ENCODE measurements around the gene RNF13. TPM values are rescaled to one million over a fixed set of nuclear protein-coding genes. Genes with fewer than 3 reads are reported as not detected.
A peak's percentile ranks its signal among the peaks of the same experiment; 100 is the strongest.

RNF13 gene
- total RNA-seq, 1 donor from 2014 or later, result 138 TPM

DNA sequence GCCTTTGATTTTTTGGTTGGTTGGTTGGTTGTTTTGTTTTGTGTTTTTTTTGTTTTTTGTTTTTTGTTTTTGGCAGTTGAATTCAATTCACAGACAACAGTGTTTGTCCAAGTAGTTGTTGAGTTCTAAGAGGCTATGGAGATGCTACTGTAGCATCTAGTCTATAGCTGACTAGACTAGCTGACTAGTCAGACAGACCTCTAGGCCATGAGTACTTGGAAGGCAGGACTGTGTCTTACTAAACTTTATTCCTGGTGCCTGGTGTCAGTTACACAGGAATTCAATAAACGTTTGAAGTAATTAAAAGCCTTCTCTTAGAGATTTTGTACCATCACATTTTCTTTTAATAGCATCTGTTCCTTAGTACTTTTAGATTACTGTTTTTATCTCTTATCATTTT lies 35.7 kb downstream of the RNF13 start:
- intact Hi-C loops (cut with DNase I), result no loop called here
- DNase-seq (no peak), ATAC-seq (no peak)
- no peak overlapping the region for H3K4me3 ChIP-seq
- no peak for TF ChIP-seq CTCF (IDR thresholded peaks at IDR 0.05)
- peaks cover 16% of the 10 kb centered on the region for H3K4me1 ChIP-seq
- H3K36me3 ChIP-seq, result peaks cover 37% of the 10 kb centered on the region
- H3K9me3 ChIP-seq, result no peaks in the 10 kb centered on the region
- no peaks in the 10 kb centered on the region for H3K27me3 ChIP-seq (ENCODE audit: low read depth)
- H3K27ac ChIP-seq, result no peak overlapping the region

DNA sequence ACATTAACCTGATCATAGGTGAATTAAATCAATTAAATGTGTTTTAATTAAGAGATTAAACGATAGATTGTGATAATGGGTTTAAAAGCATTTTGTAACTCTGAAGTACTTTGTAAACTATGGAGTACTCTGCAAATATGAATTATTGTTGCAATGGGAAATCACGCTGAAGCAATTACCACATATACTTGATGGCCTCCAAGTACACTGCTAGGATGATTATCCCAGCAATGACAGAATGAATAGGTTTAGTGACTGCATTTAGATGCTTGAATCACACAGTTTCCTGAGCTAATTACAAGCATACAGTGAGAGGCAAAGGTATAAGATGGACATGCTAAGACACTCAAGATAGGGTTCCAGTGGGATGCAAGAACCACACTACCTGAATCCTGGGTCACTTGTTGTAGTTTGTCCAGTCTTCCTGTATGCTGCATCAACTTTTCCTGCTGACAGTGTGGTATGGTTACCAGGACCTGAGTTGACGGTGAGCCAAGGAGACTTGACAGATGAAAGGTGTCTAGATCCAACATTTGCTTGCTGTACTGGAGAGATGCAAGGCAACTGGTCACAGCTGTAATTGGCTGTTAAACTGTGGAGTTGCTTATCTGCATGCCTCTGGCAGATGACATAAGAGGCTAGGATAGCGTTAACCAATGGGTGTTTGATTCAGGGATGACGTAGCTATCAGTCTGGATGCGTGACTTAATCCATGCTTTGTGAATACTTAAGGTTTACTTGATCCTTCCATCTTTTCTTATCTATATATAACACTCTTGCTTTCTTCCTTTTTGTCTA lies 38.0 kb downstream of the RNF13 start:
- Histone ChIP-seq H3K4me1 (peaks cover 16% of the 10 kb centered on the region), H3K4me3 (no peak overlapping the region), H3K36me3 (peaks cover 55% of the 10 kb centered on the region), H3K9me3 (no peaks in the 10 kb centered on the region), H3K27me3 (ENCODE audit: low read depth) (no peaks in the 10 kb centered on the region), H3K27ac (no peak overlapping the region)
- peak in 1 of 2 donors; percentile 73 for ATAC-seq
- intact Hi-C loops (cut with DNase I), result no loop called here
- TF ChIP-seq CTCF (IDR thresholded peaks at IDR 0.05), result no peak
- no peak for DNase-seq

- intact Hi-C loops (cut with DNase I), result no loop called here
- no peak overlapping the region for H3K4me3 ChIP-seq
- no peak overlapping the region for H3K27ac ChIP-seq
- no peak for ATAC-seq
- peaks cover 29% of the 10 kb centered on the region for H3K36me3 ChIP-seq
- no peak for TF ChIP-seq CTCF (IDR thresholded peaks at IDR 0.05)
- no peaks in the 10 kb centered on the region for H3K9me3 ChIP-seq
- H3K4me1 ChIP-seq, result no peaks in the 10 kb centered on the region
- H3K27me3 ChIP-seq (ENCODE audit: low read depth), result no peaks in the 10 kb centered on the region
- no peak for DNase-seq
Observed at GRCh38 chr3:149858911-149859310, 45.9 kb downstream of the RNF13 start.

GRCh38 chr3:149860881-149861280 lies 47.9 kb downstream of the RNF13 start:
- no peak for DNase-seq
- Histone ChIP-seq H3K4me3 (no peak overlapping the region), H3K27ac (no peak overlapping the region), H3K9me3 (no peaks in the 10 kb centered on the region), H3K4me1 (no peaks in the 10 kb centered on the region), H3K36me3 (peaks cover 15% of the 10 kb centered on the region), H3K27me3 (ENCODE audit: low read depth) (no peaks in the 10 kb centered on the region)
- no peak for TF ChIP-seq CTCF (IDR thresholded peaks at IDR 0.05)
- intact Hi-C loops (cut with DNase I), result no loop called here
- ATAC-seq, result no peak

DNA sequence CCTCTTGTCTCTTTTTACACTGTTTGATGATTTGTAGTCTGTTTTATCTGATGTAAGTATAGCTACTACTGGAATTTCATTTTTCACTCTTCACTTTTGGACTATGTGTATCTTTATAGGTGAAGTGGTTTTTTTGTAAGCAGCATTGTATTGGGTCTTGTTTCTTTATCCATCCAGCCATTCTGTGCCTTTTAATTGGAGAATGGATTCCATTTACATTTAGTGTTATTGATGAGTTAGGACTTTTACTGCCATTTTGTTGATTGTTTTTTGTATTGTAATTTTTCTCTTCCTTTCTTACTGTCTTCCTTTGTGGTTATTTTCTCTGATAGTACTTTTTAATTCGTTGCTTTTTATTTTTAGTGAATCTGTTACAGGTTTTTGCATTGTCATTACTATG lies 54.5 kb downstream of the RNF13 start:
- H3K9me3 ChIP-seq, result no peaks in the 10 kb centered on the region
- no peak for TF ChIP-seq CTCF (IDR thresholded peaks at IDR 0.05)
- no peak for DNase-seq
- no peaks in the 10 kb centered on the region for H3K4me1 ChIP-seq
- H3K27me3 ChIP-seq (ENCODE audit: low read depth), result no peaks in the 10 kb centered on the region
- no peak overlapping the region for H3K4me3 ChIP-seq
- no peak overlapping the region for H3K27ac ChIP-seq
- intact Hi-C loops (cut with DNase I), result no loop called here
- no peak for ATAC-seq
- H3K36me3 ChIP-seq, result peaks cover 10% of the 10 kb centered on the region
